ENCODE results near the gene PKIB.
"Not testable (repeated sequence)": the region's sequence is repeated elsewhere in the genome, so short reads cannot be mapped to it uniquely, and the experiment has no call there.

Gene PKIB

GRCh38 chr6:122740091-122740490 lies 129.9 kb downstream of the PKIB start:
- in situ Hi-C loops (cut with MboI; ENCODE audit: low sequenced_read_pairs) = no loop called here

DNA sequence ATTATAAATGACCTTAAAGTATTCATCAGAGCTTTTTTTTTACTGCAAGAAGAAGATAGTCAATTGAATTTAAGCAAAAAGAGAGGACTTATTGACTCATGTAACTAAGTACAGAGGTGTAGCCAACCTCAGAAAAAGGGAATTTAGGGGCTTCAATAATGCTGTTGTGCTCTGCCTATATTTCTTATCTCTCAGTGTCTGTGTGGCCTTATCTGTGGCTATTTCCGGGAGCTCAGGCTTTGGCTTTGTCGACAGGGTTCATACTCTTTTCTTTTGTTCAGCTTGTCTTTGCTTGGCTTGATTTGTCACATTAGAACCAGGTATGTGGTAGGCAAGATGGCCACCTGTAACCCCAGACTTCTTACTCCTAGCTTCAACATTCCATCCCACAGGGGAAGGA lies 130.7 kb downstream of the PKIB start:
- in situ Hi-C loops (cut with MboI; ENCODE audit: low sequenced_read_pairs) = no loop called here

DNA sequence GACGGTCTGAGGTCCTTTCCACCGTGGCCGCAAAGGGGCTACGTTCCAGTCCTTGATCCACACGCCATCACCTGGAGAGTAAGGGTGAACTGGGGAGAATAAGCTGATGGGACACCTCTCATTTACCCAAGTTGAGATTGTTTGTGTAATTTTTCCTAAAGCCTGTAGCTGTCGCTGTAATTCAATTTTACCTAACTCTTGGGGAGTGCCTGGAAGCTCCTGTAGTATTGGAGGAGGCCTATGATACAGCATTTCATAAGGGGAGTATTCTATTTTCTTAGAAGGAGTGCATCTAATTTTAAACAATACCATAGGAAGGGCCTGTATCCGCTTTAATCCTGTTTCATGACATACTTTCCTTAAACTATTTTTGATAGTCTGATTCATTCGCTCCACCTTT lies 134.0 kb downstream of the PKIB start:
- in situ Hi-C loops (cut with MboI; ENCODE audit: low sequenced_read_pairs) = not testable (repeated sequence)

GRCh38 chr6:122744856-122745255 lies 134.7 kb downstream of the PKIB start:
- in situ Hi-C loops (cut with MboI; ENCODE audit: low sequenced_read_pairs) = not testable (repeated sequence)

GRCh38 chr6:122746688-122747087 lies 136.5 kb downstream of the PKIB start:
- in situ Hi-C loops (cut with MboI; ENCODE audit: low sequenced_read_pairs) = no loop called here

GRCh38 chr6:122747573-122747972 lies 137.4 kb downstream of the PKIB start:
- in situ Hi-C loops (cut with MboI; ENCODE audit: low sequenced_read_pairs) = no loop called here

DNA sequence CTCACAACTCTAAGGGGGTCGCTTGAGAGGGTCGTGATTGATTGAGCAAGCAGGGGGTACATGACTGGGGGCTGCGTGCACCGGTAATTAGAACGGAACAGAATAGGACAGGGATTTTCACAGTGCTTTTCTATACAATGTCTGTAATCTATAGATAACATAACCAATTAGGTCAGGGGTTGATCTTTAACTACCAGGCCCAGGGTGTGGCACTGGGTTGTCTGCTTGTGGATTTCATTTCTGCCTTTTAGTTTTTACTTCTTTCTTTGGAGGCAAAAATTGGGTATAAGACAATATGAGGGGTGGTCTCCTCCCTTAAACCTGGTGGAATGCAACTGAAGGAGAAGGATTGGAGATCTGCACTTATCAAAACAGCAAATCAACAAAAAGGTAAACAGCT lies 138.7 kb downstream of the PKIB start:
- in situ Hi-C loops (cut with MboI; ENCODE audit: low sequenced_read_pairs) = not testable (repeated sequence)

DNA sequence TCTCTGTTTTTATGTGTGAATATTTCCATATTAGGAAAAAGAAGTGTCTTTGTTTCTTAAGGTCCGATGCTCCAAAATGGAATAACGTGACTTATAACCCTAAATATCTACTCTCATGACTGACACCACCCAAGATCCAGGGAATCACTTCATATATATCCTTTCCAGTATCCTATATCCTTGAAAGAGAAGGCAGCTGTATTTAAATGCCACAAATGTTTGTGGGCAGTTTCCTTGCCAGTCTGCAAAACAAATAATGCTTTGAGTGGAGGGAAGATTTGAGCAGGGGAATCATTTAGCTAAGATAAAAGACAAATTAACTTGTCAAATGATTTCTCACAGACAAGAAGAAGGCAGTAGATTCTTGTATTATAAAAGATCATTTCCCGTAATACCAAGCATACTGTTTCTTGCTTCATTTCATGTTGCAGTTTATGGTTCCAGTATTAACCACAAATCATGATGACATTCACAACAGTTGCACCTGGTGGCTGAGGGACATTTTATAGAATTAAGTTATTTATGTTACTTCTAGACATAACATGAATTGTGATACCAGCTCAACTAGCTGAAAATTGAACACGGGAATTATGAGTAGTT lies 139.3 kb downstream of the PKIB start:
- in situ Hi-C loops (cut with MboI; ENCODE audit: low sequenced_read_pairs) = no loop called here

GRCh38 chr6:122751326-122751725 lies 141.1 kb downstream of the PKIB start:
- in situ Hi-C loops (cut with MboI; ENCODE audit: low sequenced_read_pairs) = no loop called here

GRCh38 chr6:122752459-122752858 lies 142.3 kb downstream of the PKIB start:
- in situ Hi-C loops (cut with MboI; ENCODE audit: low sequenced_read_pairs) = no loop called here

DNA sequence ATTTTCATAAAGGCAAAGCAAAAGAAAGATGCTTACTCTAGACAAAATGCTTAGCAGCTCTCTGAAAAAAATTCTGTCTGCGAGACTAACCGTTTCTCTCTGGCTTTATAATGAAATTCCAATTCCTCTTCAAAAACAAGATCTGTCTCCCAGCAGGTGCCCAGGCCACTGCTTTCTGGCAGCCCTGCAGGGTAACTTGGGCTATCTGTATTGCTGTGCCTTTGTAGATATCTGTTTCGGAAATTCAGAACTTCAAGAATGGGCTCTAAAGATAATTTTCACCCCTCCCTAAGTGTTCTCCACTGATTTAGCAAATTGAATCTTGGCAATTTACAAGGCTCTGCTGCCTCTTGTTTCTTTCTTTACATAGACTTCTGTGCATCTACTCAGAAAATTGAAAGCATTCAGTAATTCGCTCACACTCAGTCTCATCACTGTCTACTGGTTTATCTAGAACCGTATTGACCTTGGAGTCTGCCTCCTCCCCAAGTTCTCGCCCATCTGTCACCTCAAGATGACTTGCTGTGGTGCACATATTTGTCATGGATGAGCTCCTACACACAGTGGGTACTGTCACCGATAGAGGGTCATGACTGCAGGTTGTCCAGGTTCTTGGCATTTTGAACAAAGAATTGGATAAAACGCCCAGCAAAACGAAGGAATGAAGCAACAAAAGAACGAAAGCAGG lies 142.9 kb downstream of the PKIB start:
- in situ Hi-C loops (cut with MboI; ENCODE audit: low sequenced_read_pairs) = no loop called here

GRCh38 chr6:122753688-122754056 lies 143.5 kb downstream of the PKIB start:
- in situ Hi-C loops (cut with MboI; ENCODE audit: low sequenced_read_pairs) = no loop called here

DNA sequence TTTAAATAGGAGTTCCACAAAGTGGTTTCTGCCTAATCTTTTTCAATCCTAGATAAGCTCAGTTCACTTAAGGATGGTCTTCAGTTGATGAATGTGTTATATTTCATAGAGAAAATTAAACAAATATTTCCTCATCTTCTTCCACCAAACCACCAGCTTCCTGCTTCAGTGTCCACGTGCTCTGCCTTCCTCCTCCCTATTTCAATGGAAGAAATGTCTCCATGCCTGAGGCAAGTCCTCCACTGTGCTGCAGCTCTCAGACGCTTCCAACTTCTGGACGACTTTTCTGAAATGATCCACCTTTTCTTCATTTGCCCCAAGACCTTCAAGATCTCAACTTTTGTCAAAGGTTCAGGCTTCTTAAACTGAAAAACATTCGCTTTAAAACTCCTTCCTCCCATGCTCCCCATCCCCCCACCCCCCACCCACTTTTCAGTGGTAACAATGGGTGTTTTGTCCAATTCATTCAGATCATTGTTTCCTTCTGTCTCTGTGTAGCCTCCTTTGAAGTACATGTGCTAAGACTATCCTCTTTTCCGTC lies 144.1 kb downstream of the PKIB start:
- in situ Hi-C loops (cut with MboI; ENCODE audit: low sequenced_read_pairs) = no loop called here

- in situ Hi-C loops (cut with MboI; ENCODE audit: low sequenced_read_pairs) = no loop called here
Observed at GRCh38 chr6:122755901-122756300, 145.7 kb downstream of the PKIB start.

DNA sequence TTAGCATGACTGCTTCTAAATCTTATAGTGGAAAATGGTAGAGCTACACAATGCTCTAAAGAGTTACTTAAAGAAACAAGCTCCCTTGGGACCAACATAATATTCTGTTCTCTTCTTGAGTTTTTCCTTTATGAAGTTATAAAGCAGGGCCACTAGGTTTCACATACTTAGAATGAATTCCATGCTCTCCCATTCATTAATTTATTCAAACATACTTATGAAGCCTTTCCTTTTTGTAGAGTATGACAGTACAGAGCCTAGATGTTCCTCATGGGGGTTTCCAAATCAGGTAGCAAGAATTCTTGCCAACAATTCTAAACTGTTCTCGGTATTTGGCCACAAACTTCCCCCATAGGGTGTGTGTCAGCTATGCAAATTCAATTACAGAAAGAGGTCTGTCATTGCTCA lies 148.7 kb downstream of the PKIB start:
- in situ Hi-C loops (cut with MboI; ENCODE audit: low sequenced_read_pairs) = no loop called here

DNA sequence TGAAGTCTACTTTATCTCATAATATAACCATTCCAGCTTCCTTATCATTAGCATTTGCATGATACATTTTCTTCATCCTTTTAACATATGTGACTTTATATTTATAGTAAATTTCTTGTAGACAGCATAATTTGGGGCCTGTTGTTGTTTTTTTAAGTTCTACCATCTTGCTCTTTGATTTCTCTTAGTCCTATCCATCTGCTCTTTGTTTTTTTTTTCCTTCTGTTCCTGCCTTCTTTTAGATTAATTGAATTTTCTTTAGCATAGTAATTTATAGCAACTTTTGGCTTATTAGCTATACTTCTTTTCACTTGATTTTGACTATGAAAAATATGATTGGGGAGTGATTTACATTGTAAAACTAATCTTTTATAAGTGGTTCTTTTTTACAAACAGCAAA lies 150.1 kb downstream of the PKIB start:
- in situ Hi-C loops (cut with MboI; ENCODE audit: low sequenced_read_pairs) = no loop called here

GRCh38 chr6:122766256-122766655 lies 156.1 kb downstream of the PKIB start:
- in situ Hi-C loops (cut with MboI; ENCODE audit: low sequenced_read_pairs) = no loop called here

- in situ Hi-C loops (cut with MboI; ENCODE audit: low sequenced_read_pairs) = no loop called here
Observed at GRCh38 chr6:122770835-122771601, 160.8 kb downstream of the PKIB start.

DNA sequence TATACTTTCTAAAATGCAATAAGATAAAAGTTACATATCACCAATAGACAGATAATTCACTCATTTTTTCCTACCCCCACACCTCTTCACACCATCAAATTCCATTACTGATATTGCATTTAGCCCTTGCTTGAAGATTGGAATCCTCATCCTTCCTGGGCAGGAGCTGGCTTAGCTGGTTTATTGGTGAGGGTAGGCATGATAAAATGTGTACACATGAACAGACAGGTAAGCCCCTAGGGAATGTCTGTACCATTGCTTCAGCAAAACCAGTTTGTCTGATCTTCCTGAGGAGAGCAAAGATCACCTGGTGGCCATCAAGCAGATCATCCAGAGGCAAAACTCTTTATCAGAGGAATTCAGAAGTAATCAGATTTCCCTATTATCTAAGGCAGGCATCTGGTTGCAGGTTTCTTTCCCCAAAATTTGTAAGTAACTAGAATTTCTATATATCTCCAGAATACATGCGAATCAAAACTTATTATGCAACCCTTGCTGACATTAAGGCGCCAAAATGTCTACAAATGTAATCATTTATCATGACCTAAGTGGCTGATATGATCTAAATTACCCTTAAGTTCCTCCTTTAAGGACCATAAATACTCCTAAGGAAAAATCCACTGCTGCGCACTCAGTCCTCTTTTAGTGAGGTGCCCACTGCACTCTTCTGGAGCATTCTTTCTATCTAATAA lies 162.7 kb downstream of the PKIB start:
- in situ Hi-C loops (cut with MboI; ENCODE audit: low sequenced_read_pairs) = no loop called here
